ENCODE results near the gene KRR1.
"Not testable (repeated sequence)": the region's sequence is repeated elsewhere in the genome, so short reads cannot be mapped to it uniquely, and the experiment has no call there.

KRR1 gene

DNA sequence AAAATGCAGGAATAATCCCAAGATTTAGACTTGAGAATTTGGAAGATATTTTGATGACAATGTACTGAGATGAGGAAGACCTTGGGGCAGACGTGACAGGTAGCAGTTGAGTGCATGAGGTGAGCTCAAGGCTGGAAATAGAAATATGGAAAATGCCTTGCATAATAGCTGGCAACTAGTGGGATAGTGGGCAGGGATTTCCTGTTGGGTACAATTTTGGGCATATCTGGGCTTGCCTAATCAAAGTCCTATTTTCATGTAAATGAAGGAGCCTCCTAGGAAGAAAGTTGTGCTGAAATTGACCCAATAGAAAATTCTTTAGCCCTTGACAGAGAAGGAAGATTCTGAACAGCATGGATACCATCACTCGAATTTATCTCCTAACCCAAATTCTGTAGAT is 37.3 kb downstream of the KRR1 start:
- DNase-seq = no peak

DNA sequence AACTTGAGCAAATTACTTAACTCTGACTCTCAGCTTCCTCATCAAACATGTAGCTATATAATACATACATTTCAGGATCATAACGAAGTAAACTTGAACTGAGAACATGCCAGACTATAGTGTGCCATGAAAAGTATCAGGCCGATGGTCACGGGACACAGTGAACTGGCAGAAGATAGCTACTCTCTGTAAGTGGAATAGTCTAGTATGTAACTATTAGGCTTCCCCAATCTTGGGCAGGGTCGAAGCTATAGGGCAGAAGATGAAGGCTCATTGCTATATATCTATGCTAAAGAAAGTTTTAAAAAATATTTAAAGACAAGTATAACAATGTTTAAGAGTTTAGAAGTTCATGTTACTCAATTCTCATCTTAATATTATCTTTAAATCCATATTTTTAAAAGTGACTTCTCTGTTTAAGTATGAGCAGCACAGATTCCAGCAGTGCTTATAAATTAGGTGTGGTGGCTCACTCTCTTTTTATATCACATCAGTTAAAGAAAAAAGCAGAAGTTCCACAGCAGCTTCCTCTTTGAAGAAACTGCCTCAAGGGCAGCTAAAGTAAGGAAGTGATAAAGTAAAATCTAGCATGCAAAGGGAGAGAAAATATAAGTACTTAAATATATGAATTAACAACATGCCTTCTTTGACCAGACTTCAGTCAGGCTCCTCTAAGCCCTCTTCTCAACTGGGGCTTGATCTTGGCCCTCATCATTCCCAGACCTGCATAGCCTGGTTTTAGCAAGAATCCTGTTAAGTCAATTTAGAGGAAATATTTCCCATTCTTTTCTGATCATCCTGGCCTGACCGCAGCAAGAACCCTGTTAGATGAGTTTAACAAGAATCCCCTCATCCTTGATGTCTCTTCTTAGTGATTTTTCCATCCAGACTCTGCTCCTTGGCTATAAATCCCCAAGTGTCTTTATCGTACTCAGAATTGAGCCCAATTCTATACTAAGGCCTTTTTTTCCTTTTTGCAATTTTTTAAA is 39.2 kb downstream of the KRR1 start:
- DNase-seq = no peak

GRCh38 chr12:75460204-75460603 is 51.2 kb downstream of the KRR1 start:
- DNase-seq = no peak

GRCh38 chr12:75459755-75460154 is 51.7 kb downstream of the KRR1 start:
- no peak for DNase-seq

DNA sequence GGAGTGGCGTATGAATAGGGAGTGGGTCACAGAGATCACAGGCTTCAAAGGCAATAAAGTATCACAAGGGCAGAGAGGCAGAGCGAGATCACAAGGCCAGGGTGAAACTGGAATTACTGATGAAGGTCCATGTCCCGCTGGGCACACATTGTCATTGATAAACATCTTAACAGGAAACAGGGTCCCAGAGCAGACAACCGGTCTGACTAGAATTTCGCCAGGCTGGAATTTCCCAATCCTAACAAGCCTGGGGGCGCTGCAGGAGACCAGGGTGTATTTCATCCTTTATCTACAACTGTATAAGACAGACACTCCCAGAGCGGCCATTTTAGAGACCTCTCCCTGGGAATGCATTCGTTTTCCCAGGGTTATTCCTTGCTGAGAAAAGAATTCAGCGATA is 53.5 kb downstream of the KRR1 start:
- not testable (repeated sequence) for DNase-seq

GRCh38 chr12:75457191-75457590 is 54.2 kb downstream of the KRR1 start:
- no peak for DNase-seq

GRCh38 chr12:75455839-75456238 is 55.6 kb downstream of the KRR1 start:
- DNase-seq = no peak

DNA sequence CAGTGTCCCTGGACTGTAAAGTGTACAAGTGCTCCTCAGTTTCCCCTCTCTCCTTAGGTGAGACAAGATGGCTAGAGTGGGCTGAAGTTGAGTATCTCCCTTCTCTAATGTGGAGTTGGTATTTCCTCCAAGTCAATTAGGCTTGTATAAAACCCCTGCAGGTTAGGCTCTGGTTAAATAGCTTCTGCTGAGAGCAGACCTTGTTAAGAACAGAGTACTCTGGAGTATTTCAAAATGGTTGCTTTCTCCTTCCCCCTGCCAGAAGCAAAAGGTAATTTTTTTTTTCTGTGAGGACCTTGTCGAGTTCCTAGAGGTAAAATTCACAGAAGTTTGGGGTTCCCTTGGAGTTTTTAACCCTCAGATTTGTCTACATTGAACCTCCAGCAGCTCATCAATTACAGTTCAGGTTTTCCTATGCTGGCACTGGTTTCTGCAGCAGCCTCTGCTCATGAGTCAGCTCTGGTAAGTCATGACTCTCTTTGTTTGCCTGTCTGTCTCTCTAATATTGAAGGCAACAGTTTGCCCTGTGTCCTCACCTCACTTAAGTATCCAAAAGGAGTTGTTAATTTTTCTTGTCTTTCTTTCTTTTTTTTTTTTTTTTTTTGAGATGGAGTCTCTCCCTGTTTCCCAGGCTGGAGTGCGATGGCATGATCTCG is 58.6 kb downstream of the KRR1 start:
- no peak for DNase-seq

DNA sequence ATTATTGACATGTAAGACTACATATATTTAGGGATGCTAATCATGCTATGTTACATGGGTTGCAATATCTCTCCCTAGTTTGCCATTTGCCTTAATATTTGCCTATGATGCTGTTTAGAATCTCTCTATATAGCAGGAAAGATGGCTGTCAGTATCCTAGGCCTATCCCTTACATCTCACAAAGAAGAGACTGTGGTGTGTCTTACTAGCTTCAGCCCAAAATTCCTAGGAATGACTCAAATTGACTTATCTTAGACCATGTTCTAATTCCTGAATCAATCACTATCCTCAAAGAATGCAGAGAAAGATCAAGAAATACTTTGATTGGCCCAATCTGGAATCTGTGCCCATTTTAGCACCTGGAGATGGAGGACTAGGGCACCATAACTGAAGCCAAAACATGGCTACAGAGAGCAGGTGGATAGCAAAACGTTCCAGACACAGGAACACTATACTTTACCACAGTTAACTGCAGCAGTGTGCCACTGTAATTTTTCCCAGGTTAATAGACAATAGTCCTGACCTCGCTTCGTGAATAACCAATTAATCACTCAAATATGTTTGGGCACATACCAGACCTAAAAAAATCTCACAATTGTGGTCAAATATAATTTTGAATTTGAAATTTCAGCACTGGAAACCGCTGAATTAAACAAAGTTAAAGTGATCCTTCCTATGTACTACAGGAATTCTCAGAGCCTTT is 63.6 kb downstream of the KRR1 start:
- DNase-seq = no peak

DNA sequence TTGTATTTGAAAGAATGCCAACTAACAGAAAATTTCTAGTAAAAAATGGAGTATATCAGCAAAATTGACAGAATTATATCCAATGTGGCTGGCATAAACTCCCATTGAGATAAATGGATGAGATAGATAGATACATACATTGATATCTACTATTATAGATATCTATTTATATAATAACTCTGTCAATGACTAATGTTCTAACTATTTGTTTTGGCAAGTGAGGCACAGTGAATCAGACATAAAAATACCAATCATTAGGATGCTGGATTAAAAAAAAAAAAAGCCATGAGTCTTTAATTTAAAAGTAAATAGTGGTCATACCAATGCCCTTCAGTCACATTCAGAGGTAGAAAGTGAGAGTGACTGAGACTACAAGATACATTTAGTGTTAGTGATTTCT is 64.6 kb downstream of the KRR1 start:
- DNase-seq = no peak

DNA sequence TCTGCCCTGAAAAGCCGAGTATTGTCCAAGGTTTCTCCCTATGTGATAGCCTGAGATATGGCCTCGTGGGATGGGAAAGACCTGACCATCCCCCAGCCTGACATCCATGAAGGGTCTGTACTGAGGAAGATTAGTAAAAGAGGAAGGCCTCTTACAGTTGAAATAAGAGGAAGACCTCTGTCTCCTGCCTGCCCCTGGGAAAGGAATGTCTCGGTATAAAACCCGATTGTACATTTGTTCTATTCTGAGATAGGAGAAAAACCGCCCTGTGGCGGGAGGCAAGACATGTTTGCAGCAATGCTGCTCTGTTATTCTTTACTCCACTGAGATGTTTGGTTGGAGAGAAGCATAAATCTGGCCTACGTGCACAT is 66.3 kb downstream of the KRR1 start:
- DNase-seq = not testable (repeated sequence)

DNA sequence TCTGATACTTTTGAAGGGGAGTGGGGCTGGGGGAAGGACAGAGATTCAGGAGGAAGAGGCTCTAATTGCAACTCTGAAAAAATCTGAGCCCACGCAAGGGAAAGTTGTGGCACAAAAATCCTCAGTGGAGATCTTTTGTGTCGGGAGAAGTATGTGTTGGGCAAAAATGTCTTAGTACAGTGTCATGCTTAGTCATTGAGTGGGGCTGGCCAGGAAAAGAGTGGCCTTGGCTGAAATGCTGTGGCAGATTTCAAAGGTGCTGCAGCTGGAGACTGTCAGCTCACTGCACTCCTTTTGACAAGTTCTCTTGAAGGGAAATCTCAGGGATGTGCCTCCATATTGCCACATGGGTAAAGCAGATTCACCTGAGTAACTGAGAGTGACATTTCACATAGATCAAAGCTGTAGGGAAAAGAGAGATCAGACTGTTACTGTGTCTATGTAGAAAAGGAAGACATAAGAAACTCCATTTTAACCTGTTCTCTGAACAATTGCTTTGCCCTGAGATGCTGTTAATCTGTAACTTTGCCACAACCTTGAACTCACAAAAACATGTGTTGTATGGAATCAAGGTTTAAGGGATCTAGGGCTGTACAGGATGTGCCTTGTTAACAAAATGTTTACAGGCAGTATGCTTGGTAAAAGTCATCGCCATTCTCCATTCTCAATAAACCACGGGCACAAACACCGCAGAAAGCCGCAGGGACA is 66.8 kb downstream of the KRR1 start:
- DNase-seq = no peak

- no peak for DNase-seq
Observed at GRCh38 chr12:75443709-75444108, 67.7 kb downstream of the KRR1 start.

GRCh38 chr12:75442454-75442853 is 69.0 kb downstream of the KRR1 start:
- DNase-seq = not testable (repeated sequence)

- not testable (repeated sequence) for DNase-seq
Observed at GRCh38 chr12:75441687-75442449, 69.5 kb downstream of the KRR1 start.

All from activated gamma-delta T cell (primary cell).